ENCODE measurements around the gene FRAT1. TPM values are rescaled to one million over a fixed set of nuclear protein-coding genes. Genes with fewer than 3 reads are reported as not detected.
A peak's percentile ranks its signal among the peaks of the same experiment; 100 is the strongest.

FRAT1 gene
- total and polyA plus RNA-seq, 2 of the 4 experiments (the other 2 are of a cell fraction), result 0.54 to 0.89 TPM

GRCh38 chr10:97327348-97328294 is 8.6 kb downstream of the FRAT1 start:
- Histone ChIP-seq H3K4me2 (ENCODE audit: low read depth, low read length) (no peak overlapping the region), H3K79me1 (ENCODE audit: low read depth in 1 of 2, low read length in 2 of 2) (peaks cover 12 to 27% of the 10 kb centered on the region in 2 experiments), H2BK5ac (ENCODE audit: low read depth, low read length, poor library complexity, severe bottlenecking) (no peak overlapping the region), H3K18ac (ENCODE audit: low read depth, low read length) (no peak overlapping the region), H4K8ac (ENCODE audit: low read depth in 2 of 2, low read length in 2 of 2) (no peak overlapping the region), H3K36me3 (ENCODE audit: control insufficient read depth, insufficient read depth, low read length) (no peaks in the 10 kb centered on the region), H2AK5ac (ENCODE audit: low read depth, low read length) (no peak overlapping the region), H4K91ac (ENCODE audit: insufficient read depth, low read depth, low read length) (no peak overlapping the region), H3K4me3 (ENCODE audit: insufficient read depth, low read depth, low read length) (no peak overlapping the region), H2BK15ac (ENCODE audit: low read depth, low read length) (no peak overlapping the region), H3K56ac (ENCODE audit: extremely low read depth, insufficient read depth, low read length) (no peak overlapping the region), H2AK9ac (replicated peaks; ENCODE audit: low read depth, low read length, poor library complexity) (no peak overlapping the region), H3K4ac (ENCODE audit: low read depth, low read length) (no peak overlapping the region), H2BK120ac (ENCODE audit: low read depth, low read length) (no peak overlapping the region), H3K14ac (replicated peaks; ENCODE audit: low read depth, low read length) (no peak overlapping the region), H3K4me1 (ENCODE audit: control insufficient read depth, insufficient read depth, low read length) (peaks cover 13% of the 10 kb centered on the region), H4K5ac (ENCODE audit: low read depth, low read length) (no peak overlapping the region), H3K9me3 (ENCODE audit: control insufficient read depth, insufficient read depth, low read length) (no peaks in the 10 kb centered on the region), H3K23ac (ENCODE audit: low read depth, low read length) (no peak overlapping the region; the same call in 1 of the 2 replicates), H4K20me1 (ENCODE audit: insufficient read depth, low read length) (no peaks in the 10 kb centered on the region), H3K27me3 (ENCODE audit: control insufficient read depth, insufficient read depth, low read length) (no peaks in the 10 kb centered on the region), H2BK20ac (ENCODE audit: low read depth, low read length) (no peak overlapping the region), H3K27ac (ENCODE audit: insufficient read depth, low read length) (no peak overlapping the region), H2AFZ (replicated peaks; ENCODE audit: low read length, poor library complexity) (peak overlapping the region; percentile 44), H3K9me1 (ENCODE audit: insufficient read depth, low read length) (no peaks in the 10 kb centered on the region; the same call in 1 of the 2 replicates), H3K9ac (ENCODE audit: low read depth, low read length) (no peak overlapping the region; the same call in 1 of the 2 replicates)
- POLR2A ChIA-PET (ENCODE audit: unreplicated experiment), result no interaction called here
- dilution Hi-C loops (cut with HindIII; ENCODE audit: low sequenced_read_pairs, unreplicated experiment), result no loop called here
- WGBS, 2 experiments (ENCODE audit: extremely low coverage in 2 of 2, insufficient read length in 1 of 2), result 79% methylated on average over 4 of the region's 7 CpGs; no CpG with 5 or more reads in 1 of the 2 experiments
- ATAC-seq (ENCODE audit: low read depth) (no peak), DNase-seq (no peak)
- intact Hi-C loops (cut with micrococcal nuclease), result no loop called here
- CTCF ChIA-PET, result no interaction called here
- in situ Hi-C loops (cut with MboI; ENCODE audit: low sequenced_read_pairs), result no loop called here
- no TSS peak for BruUV-seq (replicated peaks)
- TF ChIP-seq CHD1 (IDR thresholded peaks at IDR 0.05; ENCODE audit: low read depth, low read length), result no peak
- TF ChIP-seq USF2 (IDR thresholded peaks at IDR 0.05; ENCODE audit: low read depth, low read length), result no peak
- no peak for TF ChIP-seq MAFK (IDR thresholded peaks at IDR 0.05; ENCODE audit: low read depth, low read length)
- TF ChIP-seq ELK1 (IDR thresholded peaks at IDR 0.05; ENCODE audit: borderline replicate concordance, low read depth, low read length), result no peak
- no peak for TF ChIP-seq RCOR1 (IDR thresholded peaks at IDR 0.05; ENCODE audit: insufficient replicate concordance, low read length)
- no peak for TF ChIP-seq NFE2L2 (IDR thresholded peaks at IDR 0.05; ENCODE audit: low read depth, low read length)
- TF ChIP-seq MAZ (IDR thresholded peaks at IDR 0.05; ENCODE audit: borderline replicate concordance, low read depth, low read length), result no peak
- no peak for TF ChIP-seq CEBPB (IDR thresholded peaks at IDR 0.05; ENCODE audit: low read depth, low read length)
- TF ChIP-seq RAD21 (IDR thresholded peaks at IDR 0.05; ENCODE audit: low read length), result no peak
- no peak for TF ChIP-seq RFX5 (IDR thresholded peaks at IDR 0.05; ENCODE audit: low read depth, low read length)
- TF ChIP-seq MXI1 (IDR thresholded peaks at IDR 0.05; ENCODE audit: borderline replicate concordance, low read depth, low read length), result no peak
- no peak for TF ChIP-seq CTCF (conservative IDR thresholded peaks at IDR 0.05; ENCODE audit: low read depth, low read length)
- TF ChIP-seq BHLHE40 (IDR thresholded peaks at IDR 0.05; ENCODE audit: low read depth, low read length), result no peak
- TF ChIP-seq SMC3 (IDR thresholded peaks at IDR 0.05; ENCODE audit: low read depth, low read length), result no peak

Measured in IMR-90 (cell line).